ENCODE results near the gene SLC39A9. TPM values are rescaled to one million over a fixed set of nuclear protein-coding genes. Genes with fewer than 3 reads are reported as not detected.

SLC39A9 gene
- total and polyA plus RNA-seq, 2 of the 13 experiments (the other 11 are each of a cell fraction or from before 2014, with no cell fraction given): 46.6 to 69.5 TPM

GRCh38 chr14:69401841-69402240, 3.3 kb downstream of the SLC39A9 start:
- peaks cover 1 to 6% of the 10 kb centered on the region in 2 experiments; a peak in 1 of 5 replicates for H3K36me3 ChIP-seq (replicated peaks in 1 of 2; ENCODE audit: control insufficient read depth in 1 of 2, insufficient read depth in 2 of 2, low read length in 2 of 2)
- no peak overlapping the region for H3K9ac ChIP-seq (ENCODE audit: insufficient read depth, low read depth, low read length)
- CTCF ChIA-PET (ENCODE audit: low intra/inter-chr PET ratio, low total read pairs): no interaction called here
- in situ Hi-C loops (cut with HindIII; ENCODE audit: extremely low pct_ligation_motif_present, low pct_unique_long_range_greater_than_20kb) (no loop called here), intact Hi-C loops (cut with micrococcal nuclease; ENCODE audit: unreplicated experiment) (no loop called here)
- H3K4me2 ChIP-seq (ENCODE audit: low read depth, low read length): peak overlapping the region; percentile 74
- no peak for TF ChIP-seq NFE2L1 (CRISPR knock-in tag; IDR thresholded peaks at IDR 0.05; ENCODE audit: borderline replicate concordance)
- TF ChIP-seq GATAD1 (CRISPR knock-in tag; IDR thresholded peaks at IDR 0.05): no peak
- TF ChIP-seq, protein P1, sequence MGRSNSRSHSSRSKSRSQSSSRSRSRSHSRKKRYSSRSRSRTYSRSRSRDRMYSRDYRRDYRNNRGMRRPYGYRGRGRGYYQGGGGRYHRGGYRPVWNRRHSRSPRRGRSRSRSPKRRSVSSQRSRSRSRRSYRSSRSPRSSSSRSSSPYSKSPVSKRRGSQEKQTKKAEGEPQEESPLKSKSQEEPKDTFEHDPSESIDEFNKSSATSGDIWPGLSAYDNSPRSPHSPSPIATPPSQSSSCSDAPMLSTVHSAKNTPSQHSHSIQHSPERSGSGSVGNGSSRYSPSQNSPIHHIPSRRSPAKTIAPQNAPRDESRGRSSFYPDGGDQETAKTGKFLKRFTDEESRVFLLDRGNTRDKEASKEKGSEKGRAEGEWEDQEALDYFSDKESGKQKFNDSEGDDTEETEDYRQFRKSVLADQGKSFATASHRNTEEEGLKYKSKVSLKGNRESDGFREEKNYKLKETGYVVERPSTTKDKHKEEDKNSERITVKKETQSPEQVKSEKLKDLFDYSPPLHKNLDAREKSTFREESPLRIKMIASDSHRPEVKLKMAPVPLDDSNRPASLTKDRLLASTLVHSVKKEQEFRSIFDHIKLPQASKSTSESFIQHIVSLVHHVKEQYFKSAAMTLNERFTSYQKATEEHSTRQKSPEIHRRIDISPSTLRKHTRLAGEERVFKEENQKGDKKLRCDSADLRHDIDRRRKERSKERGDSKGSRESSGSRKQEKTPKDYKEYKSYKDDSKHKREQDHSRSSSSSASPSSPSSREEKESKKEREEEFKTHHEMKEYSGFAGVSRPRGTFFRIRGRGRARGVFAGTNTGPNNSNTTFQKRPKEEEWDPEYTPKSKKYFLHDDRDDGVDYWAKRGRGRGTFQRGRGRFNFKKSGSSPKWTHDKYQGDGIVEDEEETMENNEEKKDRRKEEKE (IDR thresholded peaks at IDR 0.05): no peak
- TF ChIP-seq, protein P2, sequence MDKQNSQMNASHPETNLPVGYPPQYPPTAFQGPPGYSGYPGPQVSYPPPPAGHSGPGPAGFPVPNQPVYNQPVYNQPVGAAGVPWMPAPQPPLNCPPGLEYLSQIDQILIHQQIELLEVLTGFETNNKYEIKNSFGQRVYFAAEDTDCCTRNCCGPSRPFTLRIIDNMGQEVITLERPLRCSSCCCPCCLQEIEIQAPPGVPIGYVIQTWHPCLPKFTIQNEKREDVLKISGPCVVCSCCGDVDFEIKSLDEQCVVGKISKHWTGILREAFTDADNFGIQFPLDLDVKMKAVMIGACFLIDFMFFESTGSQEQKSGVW (CRISPR knock-in tag; IDR thresholded peaks at IDR 0.05; ENCODE audit: borderline replicate concordance): no peak
- no peak for TF ChIP-seq IKZF4 (CRISPR knock-in tag; IDR thresholded peaks at IDR 0.05; ENCODE audit: borderline replicate concordance, low read depth, not compliant biosample characterization)
- no peak for TF ChIP-seq NCOR1 (IDR thresholded peaks at IDR 0.05; ENCODE audit: borderline replicate concordance, low read length)
- TF ChIP-seq ETV5 (CRISPR knock-in tag; IDR thresholded peaks at IDR 0.05; ENCODE audit: borderline replicate concordance): no peak
- TF ChIP-seq HMGA1 (CRISPR knock-in tag; conservative IDR thresholded peaks at IDR 0.05): no peak
- TF ChIP-seq ZNF256 (CRISPR knock-in tag; conservative IDR thresholded peaks at IDR 0.05): no peak
- no peak for TF ChIP-seq ZNF776 (CRISPR knock-in tag; IDR thresholded peaks at IDR 0.05)
- ATAC-seq (no peak), FAIRE-seq (no peak), DNase-seq (ENCODE audit: low spot score) (no peak)
- H3K79me2 ChIP-seq (ENCODE audit: insufficient read depth, low read length): peaks cover 87% of the 10 kb centered on the region
- 77% methylated on average over 2 of the region's 2 CpGs for WGBS (ENCODE audit: low lambda C conversion rate)
- no peak overlapping the region for H2AFZ ChIP-seq (ENCODE audit: low read length)
- H4K20me1 ChIP-seq (ENCODE audit: insufficient read depth, low read length): peaks cover 19% of the 10 kb centered on the region
- H3K9me3 ChIP-seq (ENCODE audit: low read length): no peaks in the 10 kb centered on the region
- H3K27ac ChIP-seq (ENCODE audit: extremely low read length, insufficient read depth, low read length): no peak overlapping the region
- no TSS peak for BruUV-seq (replicated peaks)
- POLR2A ChIA-PET: no interaction called here
- peaks cover 39% of the 10 kb centered on the region for H3K4me1 ChIP-seq (ENCODE audit: insufficient read depth, low read length)
- H3K4me3 ChIP-seq (replicated peaks in 1 of 3; ENCODE audit: insufficient read depth in 1 of 3, low read depth in 2 of 3, low read length in 3 of 3): peak overlapping the region in 2 of 3 experiments; percentile 78 to 94; a peak in 2 of 6 replicates
- no peaks in the 10 kb centered on the region; a peak in 1 of 5 replicates for H3K27me3 ChIP-seq (ENCODE audit: control insufficient read depth in 1 of 2, insufficient read depth in 2 of 2, low read length in 2 of 2)

All from HepG2 (cell line).